ENCODE data around the gene MAPK14. TPM values are rescaled to one million over a fixed set of nuclear protein-coding genes. Genes with fewer than 3 reads are reported as not detected.

The MAPK14 gene
- total and polyA plus RNA-seq, 9 of the 15 experiments (the other 6 are each of a cell fraction or from before 2014, with no cell fraction given) = 8.8 to 62.7 (median 35.5) TPM

GRCh38 chr6:36061236-36061635 is 33.6 kb downstream of the MAPK14 start:
- no peak for ATAC-seq
- H3K27ac ChIP-seq (ENCODE audit: extremely low read depth, low read depth, low read length) = no peak overlapping the region
- FAIRE-seq = no peak
- CTCF ChIA-PET (ENCODE audit: low intra/inter-chr PET ratio) = no interaction called here
- H3K4me2 ChIP-seq (ENCODE audit: insufficient read depth, low read length) = no peak overlapping the region
- whole genome bisulfite sequencing (ENCODE audit: insufficient coverage, low coverage, missing lambda C conversion rate) = 48% methylated on average over 2 of the region's 2 CpGs
- peaks cover 18% of the 10 kb centered on the region; the same call in 1 of the 2 replicates for H4K20me1 ChIP-seq (replicated peaks; ENCODE audit: control insufficient read depth, insufficient read depth, low read length)
- POLR2A ChIA-PET = no interaction called here
- BruUV-seq (replicated peaks) = no TSS peak
- TF ChIP-seq ZNF24 (IDR thresholded peaks at IDR 0.05) = peak; percentile 83
- TF ChIP-seq POLR2G (IDR thresholded peaks at IDR 0.05; ENCODE audit: low read depth, low read length) = no peak
- no peak for DNase-seq (ENCODE audit: extremely low read depth in 1 of 4, low spot score in 3 of 4)
- in situ Hi-C loops (cut with MboI) = no loop called here
- H3K9ac ChIP-seq (ENCODE audit: insufficient read depth in 1 of 2, low read depth in 2 of 2, low read length in 2 of 2) = no peak overlapping the region
- peaks cover 36% of the 10 kb centered on the region; the same call in 2 of the 3 replicates for H3K36me3 ChIP-seq (ENCODE audit: control insufficient read depth, insufficient read depth, low read length)
- H3K9me3 ChIP-seq (replicated peaks; ENCODE audit: control insufficient read depth, insufficient read depth, low read depth, low read length) = no peaks in the 10 kb centered on the region
- no peak overlapping the region for H3K4me3 ChIP-seq
- no peaks in the 10 kb centered on the region for H3K9me1 ChIP-seq (ENCODE audit: control insufficient read depth, insufficient read depth, low read length)
- H3K27me3 ChIP-seq (ENCODE audit: control insufficient read depth in 2 of 2, insufficient read depth in 2 of 2, low read length in 2 of 2) = no peaks in the 10 kb centered on the region
- no peak overlapping the region for H2AFZ ChIP-seq (ENCODE audit: low read depth, low read length)
- intact Hi-C loops (cut with micrococcal nuclease) = no loop called here
- H3K79me2 ChIP-seq (ENCODE audit: control insufficient read depth, insufficient read depth, low read length) = peaks cover 23% of the 10 kb centered on the region; the same call in 2 of the 3 replicates
- H3K4me1 ChIP-seq (replicated peaks in 1 of 2; ENCODE audit: control insufficient read depth in 2 of 2, insufficient read depth in 2 of 2, low read length in 2 of 2) = peaks cover 0 to 3% of the 10 kb centered on the region in 2 experiments; a peak in 2 of 5 replicates

- DNase-seq (ENCODE audit: extremely low read depth in 1 of 4, low spot score in 3 of 4) (no peak), ATAC-seq (no peak), FAIRE-seq (no peak)
- no peak overlapping the region for H3K27ac ChIP-seq (ENCODE audit: extremely low read depth, low read depth, low read length)
- no peaks in the 10 kb centered on the region for H3K9me1 ChIP-seq (ENCODE audit: control insufficient read depth, insufficient read depth, low read length)
- TF ChIP-seq EP300 (IDR thresholded peaks at IDR 0.05; ENCODE audit: low read length) (no peak), ZFP36 (IDR thresholded peaks at IDR 0.05; ENCODE audit: low read depth, low read length, partially characterized antibody) (peak; percentile 48)
- H3K9ac ChIP-seq (ENCODE audit: insufficient read depth in 1 of 2, low read depth in 2 of 2, low read length in 2 of 2) = no peak overlapping the region
- BruUV-seq (replicated peaks) = no TSS peak
- H2AFZ ChIP-seq (ENCODE audit: low read depth, low read length) = no peak overlapping the region
- H4K20me1 ChIP-seq (replicated peaks; ENCODE audit: control insufficient read depth, insufficient read depth, low read length) = peaks cover 21% of the 10 kb centered on the region
- H3K4me2 ChIP-seq (ENCODE audit: insufficient read depth, low read length) = no peak overlapping the region
- no peaks in the 10 kb centered on the region for H3K9me3 ChIP-seq (replicated peaks; ENCODE audit: control insufficient read depth, insufficient read depth, low read depth, low read length)
- peaks cover 33% of the 10 kb centered on the region; the same call in 2 of the 3 replicates for H3K36me3 ChIP-seq (ENCODE audit: control insufficient read depth, insufficient read depth, low read length)
- no peaks in the 10 kb centered on the region for H3K27me3 ChIP-seq (ENCODE audit: control insufficient read depth in 2 of 2, insufficient read depth in 2 of 2, low read length in 2 of 2)
- POLR2A ChIA-PET = interaction anchor here (1.3 kb wide), 1 partner anchor 15 kb away, joined by 3 read pairs; no protein-coding TSS in a partner anchor
- H3K4me3 ChIP-seq = no peak overlapping the region
- 76% methylated on average over 2 of the region's 2 CpGs for WGBS (ENCODE audit: insufficient coverage, low coverage, missing lambda C conversion rate)
- intact Hi-C loops (cut with micrococcal nuclease) = no loop called here
- in situ Hi-C loops (cut with MboI) = no loop called here
- peaks cover 27% of the 10 kb centered on the region; the same call in 2 of the 3 replicates for H3K79me2 ChIP-seq (ENCODE audit: control insufficient read depth, insufficient read depth, low read length)
- CTCF ChIA-PET (ENCODE audit: low intra/inter-chr PET ratio) = no interaction called here
- H3K4me1 ChIP-seq (replicated peaks in 1 of 2; ENCODE audit: control insufficient read depth in 2 of 2, insufficient read depth in 2 of 2, low read length in 2 of 2) = peaks cover 3 to 4% of the 10 kb centered on the region in 2 experiments; a peak in 3 of 5 replicates
Measured at GRCh38 chr6:36062247-36062646, 34.6 kb downstream of the MAPK14 start.
